Cardiac fibroblast (primary cell): ENCODE results near the gene SAMD10.

Source experiments
- DNase-seq, 2 donors: peaks; one replicate each; pipeline versions ENCODE4 v3.0.0 to v3.0.0-alpha.2; 2010; ENCODE audit warnings: low read depth in 2 of 2
- H3K4me3 ChIP-seq, 2 donors: replicated peaks in 1 of 2; 1 replicate in 1 of 2; 2 replicates in 1 of 2; pipeline ENCODE4 v1.5.1; 2011; ENCODE audit warnings: low read depth in 2 of 2, low read length in 2 of 2, mild to moderate bottlenecking in 2 of 2, moderate library complexity in 1 of 2
- TF ChIP-seq, protein P1 (sequence below): IDR thresholded peaks from one replicate; pipeline ENCODE4 v1.5.1; 2011; ENCODE audit warnings: low read depth, mild to moderate bottlenecking, low read length, inconsistent platforms

SAMD10 gene

DNA sequence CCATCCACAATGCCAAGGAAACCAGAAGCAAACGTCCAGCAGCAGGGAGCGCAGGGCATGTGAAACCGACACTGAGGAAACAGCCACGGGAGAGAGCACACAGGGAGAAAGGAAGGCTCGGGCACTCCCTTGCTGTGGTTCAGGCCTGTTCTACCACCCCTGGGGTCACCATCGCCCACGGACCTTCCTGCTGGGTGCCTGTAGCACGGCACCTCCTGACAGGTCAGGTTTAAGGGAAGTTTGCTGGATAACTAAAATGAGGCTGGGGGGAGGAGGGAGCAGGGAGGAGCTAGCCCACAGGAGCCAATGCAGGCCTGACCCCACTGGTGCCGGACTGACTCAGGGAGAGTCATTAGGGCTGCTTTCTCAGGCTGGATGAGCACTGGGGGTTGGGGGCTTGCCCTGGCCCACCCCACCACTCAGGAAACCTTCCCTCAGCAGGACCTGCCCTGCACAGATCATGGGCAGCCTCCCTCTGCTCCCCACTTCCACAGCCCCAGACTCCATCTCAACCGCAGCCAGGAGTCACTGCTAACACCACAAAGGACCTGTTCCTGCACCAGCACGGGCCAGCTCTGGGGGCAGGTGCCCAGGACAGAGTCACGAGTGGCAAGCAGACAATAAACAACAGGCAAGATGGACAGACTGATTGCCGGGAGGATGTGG, 25.5 kb downstream of the SAMD10 start:
- TF ChIP-seq, protein P1, sequence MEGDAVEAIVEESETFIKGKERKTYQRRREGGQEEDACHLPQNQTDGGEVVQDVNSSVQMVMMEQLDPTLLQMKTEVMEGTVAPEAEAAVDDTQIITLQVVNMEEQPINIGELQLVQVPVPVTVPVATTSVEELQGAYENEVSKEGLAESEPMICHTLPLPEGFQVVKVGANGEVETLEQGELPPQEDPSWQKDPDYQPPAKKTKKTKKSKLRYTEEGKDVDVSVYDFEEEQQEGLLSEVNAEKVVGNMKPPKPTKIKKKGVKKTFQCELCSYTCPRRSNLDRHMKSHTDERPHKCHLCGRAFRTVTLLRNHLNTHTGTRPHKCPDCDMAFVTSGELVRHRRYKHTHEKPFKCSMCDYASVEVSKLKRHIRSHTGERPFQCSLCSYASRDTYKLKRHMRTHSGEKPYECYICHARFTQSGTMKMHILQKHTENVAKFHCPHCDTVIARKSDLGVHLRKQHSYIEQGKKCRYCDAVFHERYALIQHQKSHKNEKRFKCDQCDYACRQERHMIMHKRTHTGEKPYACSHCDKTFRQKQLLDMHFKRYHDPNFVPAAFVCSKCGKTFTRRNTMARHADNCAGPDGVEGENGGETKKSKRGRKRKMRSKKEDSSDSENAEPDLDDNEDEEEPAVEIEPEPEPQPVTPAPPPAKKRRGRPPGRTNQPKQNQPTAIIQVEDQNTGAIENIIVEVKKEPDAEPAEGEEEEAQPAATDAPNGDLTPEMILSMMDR, result no peak
- no peak overlapping the region for H3K4me3 ChIP-seq
- no peak for DNase-seq

DNA sequence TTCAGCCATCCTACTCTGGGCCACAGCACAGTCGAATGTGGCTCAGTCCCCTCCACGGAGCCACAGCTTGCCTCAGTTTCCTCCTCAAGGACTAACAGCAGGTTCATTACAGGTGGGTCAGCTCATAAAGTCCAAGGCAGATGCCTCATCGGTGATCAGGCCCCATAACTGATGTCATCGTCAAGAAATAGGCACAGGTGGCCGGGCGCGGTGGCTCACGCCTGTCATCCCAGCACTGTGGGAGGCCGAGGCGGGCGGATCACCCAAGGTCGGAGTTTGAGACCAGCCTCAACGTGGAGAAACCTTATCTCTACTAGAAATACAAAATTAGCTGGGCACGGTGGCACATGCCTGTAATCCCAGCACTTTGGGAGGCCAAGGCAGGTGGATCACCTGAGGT, 26.7 kb downstream of the SAMD10 start:
- DNase-seq, result no peak
- H3K4me3 ChIP-seq, result no peak overlapping the region
- TF ChIP-seq, protein P1, result no peak

DNA sequence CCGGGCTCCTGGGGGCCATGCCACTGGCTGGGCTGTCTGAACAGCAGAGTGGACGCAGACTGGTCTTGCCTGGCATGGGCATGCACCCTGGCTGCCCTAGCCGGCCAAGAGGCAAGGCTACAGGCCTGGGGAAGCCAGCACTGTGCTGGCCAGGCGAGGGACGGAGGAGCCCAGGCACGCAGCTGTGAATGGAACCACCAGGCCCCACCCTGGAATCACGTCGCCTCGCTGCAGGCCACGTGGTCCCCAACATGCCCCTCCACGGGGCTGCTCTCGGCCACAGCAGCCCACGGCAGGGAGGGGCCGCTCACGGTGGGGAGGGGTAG, 27.3 kb downstream of the SAMD10 start:
- no peak overlapping the region for H3K4me3 ChIP-seq
- TF ChIP-seq, protein P1, result no peak
- DNase-seq, result no peak

DNA sequence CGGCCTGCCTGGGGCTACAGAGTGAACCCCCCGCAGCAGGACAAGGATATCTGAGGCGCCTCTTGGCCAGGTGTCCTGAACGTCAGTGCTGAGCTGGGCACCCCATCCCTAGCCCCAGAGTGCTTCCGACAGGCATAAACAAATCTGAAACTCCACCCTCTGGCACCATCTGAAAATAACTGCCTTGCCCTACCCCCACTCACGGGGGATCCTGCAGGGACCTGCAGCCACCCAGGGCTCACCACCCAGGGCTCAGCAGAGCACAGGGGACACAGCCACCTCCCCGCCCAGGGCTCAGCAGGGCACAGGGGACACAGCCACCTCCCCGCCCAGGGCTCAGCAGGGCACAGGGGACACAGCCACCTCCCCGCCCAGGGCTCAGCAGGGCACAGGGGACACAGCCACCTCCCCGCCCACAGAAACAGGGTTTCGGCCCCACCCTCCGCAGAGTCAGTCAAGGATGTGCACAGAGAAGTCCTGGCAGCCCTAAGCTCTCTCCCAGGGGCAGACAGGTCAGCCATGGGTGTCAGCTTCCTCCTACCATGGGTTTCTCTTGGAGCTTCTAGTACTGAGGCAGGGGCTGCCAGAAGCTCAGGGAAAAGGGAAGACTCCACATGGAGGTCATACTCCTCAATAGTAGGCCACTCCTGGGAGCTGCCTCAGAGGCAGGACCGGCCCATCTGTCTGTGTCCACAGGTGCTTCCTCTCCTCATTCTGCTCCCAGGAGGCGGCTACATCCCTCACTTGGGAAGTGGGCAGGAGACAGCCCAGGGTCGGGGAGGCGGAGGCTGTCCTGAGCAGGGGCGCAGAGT, 27.8 kb downstream of the SAMD10 start:
- H3K4me3 ChIP-seq, result no peak overlapping the region
- DNase-seq, result no peak
- TF ChIP-seq, protein P1, result no peak

DNA sequence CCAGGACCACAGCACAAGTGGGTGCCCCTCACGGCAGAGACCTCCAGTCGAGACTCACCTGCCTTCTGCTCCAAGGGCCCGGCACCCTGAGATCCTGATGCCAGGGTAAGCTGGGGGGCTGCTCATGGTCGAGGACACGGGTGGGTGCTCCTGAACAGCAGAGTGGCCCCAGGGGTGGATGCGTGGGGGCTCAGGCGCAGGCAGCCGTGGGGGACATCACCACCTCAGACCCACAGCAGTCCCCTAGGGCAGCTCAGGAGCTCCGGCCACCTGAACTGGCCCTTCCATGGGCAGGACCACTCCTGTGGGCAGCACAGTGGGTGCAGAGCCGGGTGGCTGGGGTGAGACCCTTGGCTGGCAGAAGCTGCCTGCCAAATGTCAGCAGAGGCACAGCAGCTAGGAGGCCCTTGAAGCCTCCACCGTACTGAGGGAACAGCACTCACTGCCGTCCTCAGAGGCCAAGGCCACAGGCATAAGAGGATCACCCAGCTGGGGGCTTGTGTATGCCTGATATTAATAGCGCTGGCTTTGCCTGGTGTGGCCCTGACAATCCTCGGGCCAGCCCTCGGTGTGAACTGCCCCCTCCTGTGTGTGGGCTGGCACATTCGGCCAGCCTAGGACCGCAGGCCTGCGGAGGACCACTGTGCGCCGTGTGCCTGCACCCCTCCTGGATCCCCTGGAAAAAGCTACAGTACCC, 28.6 kb downstream of the SAMD10 start:
- DNase-seq, result no peak
- TF ChIP-seq, protein P1, result no peak
- H3K4me3 ChIP-seq, result no peak overlapping the region

DNA sequence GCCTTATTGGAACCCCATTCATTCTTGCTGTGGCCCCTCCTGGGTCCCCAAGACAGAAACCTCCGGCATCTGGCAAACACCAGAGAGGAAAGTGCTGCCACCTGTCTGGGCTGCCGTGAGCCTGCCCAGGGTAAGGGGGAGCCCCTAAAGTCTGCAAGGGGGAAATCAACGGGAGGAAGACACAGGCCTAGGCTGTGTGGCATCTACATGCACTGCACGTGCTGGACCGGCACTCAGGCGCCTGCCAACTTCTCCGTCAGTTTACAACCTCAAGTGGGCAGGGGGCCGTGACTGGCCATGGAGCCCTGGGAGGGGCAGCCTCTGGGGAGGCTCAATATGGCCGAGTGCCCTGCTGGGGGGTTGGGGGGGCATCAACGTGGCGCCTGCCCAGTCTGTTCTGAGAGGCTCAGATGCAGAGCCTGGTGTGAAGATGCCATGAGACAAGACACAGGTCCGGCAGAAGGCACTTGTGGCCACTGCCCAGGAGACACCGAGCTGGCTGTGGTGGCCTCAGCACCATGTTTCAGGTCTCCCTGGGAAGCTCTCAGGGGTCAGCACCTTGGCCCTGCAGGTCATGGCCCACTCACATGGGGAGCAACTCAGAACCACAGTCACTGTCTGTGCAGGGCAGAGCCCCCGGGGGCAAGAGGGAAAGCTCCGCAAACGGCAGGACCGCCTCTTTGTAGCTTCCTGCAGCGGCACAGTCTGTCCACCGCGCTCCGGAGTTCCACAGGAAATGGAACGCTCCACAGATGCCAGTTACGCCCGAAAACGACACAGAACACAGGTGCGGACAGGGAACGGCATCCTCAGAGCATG, 31.6 kb downstream of the SAMD10 start:
- TF ChIP-seq, protein P1, result no peak
- H3K4me3 ChIP-seq, result no peak overlapping the region
- no peak for DNase-seq
